Activated T-helper 17 cell treated with anti-CD3 and anti-CD28 coated beads, Interleukin-2, amount 50 U/mL, for 72 hours (primary cell): ENCODE measurements around the gene WBP1. TPM values are rescaled to one million over a fixed set of nuclear protein-coding genes. Genes with fewer than 3 reads are reported as not detected.
"Not testable (repeated sequence)": the region's sequence is repeated elsewhere in the genome, so short reads cannot be mapped to it uniquely, and the experiment has no call there.

Experiments
- ATAC-seq: fragments of 150-1000 bp; cut with Tn5 transposase; replicated peaks from 2 replicates; pipeline ENCODE4 v1.10.0; 2021; ENCODE audit warnings: mild to moderate bottlenecking, moderate library complexity
- H3K27ac Mint-ChIP-seq: one replicate; pipeline ENCODE4 v1.8.0; 2022; ENCODE audit warnings: mixed read lengths
- H3K27me3 Mint-ChIP-seq: one replicate; pipeline ENCODE4 v1.8.0; 2022; ENCODE audit warnings: mixed read lengths
- H3K36me3 Mint-ChIP-seq: one replicate; pipeline ENCODE4 v1.8.0; 2022; ENCODE audit warnings: low read depth, mild to moderate bottlenecking, mixed read lengths
- H3K4me1 Mint-ChIP-seq: one replicate; pipeline ENCODE4 v1.8.0; 2022; ENCODE audit warnings: mixed read lengths
- H3K4me3 Mint-ChIP-seq: one replicate; pipeline ENCODE4 v1.8.0; 2022; ENCODE audit warnings: mild to moderate bottlenecking, mixed read lengths
- H3K9me3 Mint-ChIP-seq: one replicate; pipeline ENCODE4 v1.8.0; 2022; ENCODE audit warnings: mixed read lengths
- total RNA-seq, 2 donors: library from RNA; stranded (reverse); gene quantifications; one replicate each; pipeline ENCODE4 v1.2.3, GENCODE V29; 2022

Gene WBP1
- 10 to 100 TPM; 34.1 to 48.5 TPM for total RNA-seq

- Mint-ChIP-seq H3K27ac (peak within 1 kb of the TSS; percentile 99), H3K9me3 (no peaks in the 10 kb centered on the region), H3K27me3 (no peaks in the 10 kb centered on the region), H3K4me3 (peak within 1 kb of the TSS; percentile 100), H3K4me1 (peaks cover 45% of the 10 kb centered on the region), H3K36me3 (peaks cover 63% of the 10 kb centered on the region)
- peak; percentile 89 for ATAC-seq
Observed at GRCh38 chr2:74458132-74458937, at the start of gene WBP1. Gene WBP1 (plus strand): TSS chr2:74458438. CDS start chr2:74458603, 165 bp downstream.

DNA sequence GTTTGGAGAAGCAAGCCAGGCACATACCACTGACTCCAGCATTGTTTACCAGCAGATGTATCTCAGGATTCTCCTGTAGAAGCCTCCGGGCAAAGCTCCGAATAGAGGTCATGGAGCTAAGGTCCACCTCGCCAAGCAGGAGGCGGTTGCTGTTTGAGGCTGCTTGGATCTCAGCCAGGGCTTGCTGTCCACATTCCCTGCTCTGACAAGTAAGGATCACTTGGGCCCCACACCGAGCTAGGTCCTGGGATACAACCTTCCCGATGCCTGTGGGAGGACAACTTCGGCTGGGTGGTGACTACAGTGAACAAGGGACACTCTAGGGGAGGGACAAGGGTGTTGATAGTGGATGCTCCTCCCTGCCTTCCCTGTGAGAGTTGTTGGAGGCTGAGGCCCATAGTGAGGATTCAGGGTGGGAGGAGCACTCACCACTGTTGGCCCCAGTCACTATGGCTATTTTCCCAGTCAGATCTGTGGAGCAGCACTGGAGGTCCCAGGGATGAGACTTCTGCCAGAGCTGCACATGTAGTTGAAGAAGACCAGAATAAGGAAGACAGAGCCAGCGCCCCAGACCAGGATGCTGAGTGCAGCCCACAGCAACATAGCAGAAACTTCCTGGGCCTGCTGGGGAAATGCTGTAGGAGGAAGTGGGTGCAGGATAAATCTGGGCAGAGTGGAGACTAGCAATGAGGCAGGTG, 45.1 kb upstream of the WBP1 start:
- H3K4me3 Mint-ChIP-seq, result no peak overlapping the region
- no peaks in the 10 kb centered on the region for H3K9me3 Mint-ChIP-seq
- H3K27me3 Mint-ChIP-seq, result peaks cover 14% of the 10 kb centered on the region
- H3K4me1 Mint-ChIP-seq, result peaks cover 4% of the 10 kb centered on the region
- H3K27ac Mint-ChIP-seq, result peak overlapping the region; percentile 2
- H3K36me3 Mint-ChIP-seq, result no peaks in the 10 kb centered on the region
- ATAC-seq, result no peak

- Mint-ChIP-seq H3K36me3 (no peaks in the 10 kb centered on the region), H3K27me3 (peaks cover 5% of the 10 kb centered on the region), H3K27ac (no peak overlapping the region), H3K4me3 (no peak overlapping the region), H3K9me3 (no peaks in the 10 kb centered on the region), H3K4me1 (peaks cover 4% of the 10 kb centered on the region)
- ATAC-seq, result no peak
Observed at GRCh38 chr2:74414441-74414840, 43.8 kb upstream of the WBP1 start.

- H3K27me3 Mint-ChIP-seq, result peaks cover 3% of the 10 kb centered on the region
- ATAC-seq, result peak; percentile 60
- H3K9me3 Mint-ChIP-seq, result no peaks in the 10 kb centered on the region
- H3K4me1 Mint-ChIP-seq, result peaks cover 5% of the 10 kb centered on the region
- no peak overlapping the region for H3K27ac Mint-ChIP-seq
- peak overlapping the region; percentile 56 for H3K4me3 Mint-ChIP-seq
- H3K36me3 Mint-ChIP-seq, result no peaks in the 10 kb centered on the region
Observed at GRCh38 chr2:74414881-74415761, 43.1 kb upstream of the WBP1 start.

DNA sequence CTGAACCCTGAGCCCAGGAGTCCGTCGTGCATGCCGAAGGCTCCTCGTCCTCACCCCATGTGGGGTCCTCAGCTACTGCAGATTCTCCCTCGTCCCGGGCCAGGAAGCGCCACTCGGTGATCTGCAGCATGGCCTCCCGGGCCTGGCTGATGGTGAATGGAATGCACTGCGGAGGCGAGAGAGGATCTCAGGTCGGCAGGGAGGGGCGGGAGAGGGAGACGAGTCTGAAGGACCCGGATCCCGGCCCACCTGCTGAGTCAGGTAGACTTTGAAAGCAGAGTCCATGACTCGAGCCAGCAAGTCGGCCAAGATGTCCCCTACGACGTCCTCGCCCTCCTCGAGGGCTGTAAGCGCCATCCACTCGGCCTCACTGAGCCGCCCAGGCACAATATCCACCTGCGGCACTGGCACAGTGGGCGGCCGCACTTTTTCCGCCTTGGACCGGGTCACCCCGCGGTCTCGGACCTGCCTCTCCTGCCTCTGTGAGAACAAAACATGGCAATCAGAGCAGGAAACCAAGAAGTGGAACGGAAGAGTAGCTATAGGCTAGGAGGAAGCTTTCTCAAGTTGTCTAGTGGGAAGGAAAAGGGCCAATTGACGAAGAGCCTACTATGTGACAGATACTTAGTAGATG, 42.4 kb upstream of the WBP1 start:
- peak; percentile 9 for ATAC-seq
- no peaks in the 10 kb centered on the region for H3K9me3 Mint-ChIP-seq
- H3K27ac Mint-ChIP-seq, result no peak overlapping the region
- H3K4me3 Mint-ChIP-seq, result peak overlapping the region; percentile 56
- peaks cover 11% of the 10 kb centered on the region for H3K4me1 Mint-ChIP-seq
- peaks cover 2% of the 10 kb centered on the region for H3K27me3 Mint-ChIP-seq
- no peaks in the 10 kb centered on the region for H3K36me3 Mint-ChIP-seq

DNA sequence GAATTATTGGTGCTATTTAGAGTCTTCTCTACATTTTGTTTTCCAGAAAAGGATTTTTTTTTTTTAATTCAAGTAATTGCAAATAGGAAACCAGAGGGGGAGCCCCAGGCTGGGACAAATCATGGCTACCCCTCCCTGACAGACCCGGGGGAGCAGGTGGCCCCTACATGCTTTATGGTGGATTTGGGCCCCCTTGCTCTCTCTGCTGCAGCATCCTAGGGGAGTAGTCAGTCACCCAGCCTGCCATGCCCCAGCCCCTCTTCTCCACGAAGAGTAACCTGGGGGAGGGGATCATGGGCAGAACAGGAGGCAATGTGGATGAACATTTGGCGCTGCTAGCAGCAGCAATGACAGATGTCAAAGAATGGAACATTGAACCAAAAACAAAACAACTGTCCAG, 41.5 kb upstream of the WBP1 start:
- H3K27me3 Mint-ChIP-seq, result no peaks in the 10 kb centered on the region
- H3K4me1 Mint-ChIP-seq, result peaks cover 16% of the 10 kb centered on the region
- H3K36me3 Mint-ChIP-seq, result peaks cover 3% of the 10 kb centered on the region
- no peaks in the 10 kb centered on the region for H3K9me3 Mint-ChIP-seq
- no peak for ATAC-seq
- H3K4me3 Mint-ChIP-seq, result no peak overlapping the region
- H3K27ac Mint-ChIP-seq, result no peak overlapping the region

- ATAC-seq, result no peak
- Mint-ChIP-seq H3K4me3 (no peak overlapping the region), H3K27me3 (no peaks in the 10 kb centered on the region), H3K4me1 (peaks cover 16% of the 10 kb centered on the region), H3K36me3 (peaks cover 7% of the 10 kb centered on the region), H3K27ac (no peak overlapping the region), H3K9me3 (no peaks in the 10 kb centered on the region)
Observed at GRCh38 chr2:74417197-74417596, 41.0 kb upstream of the WBP1 start.

DNA sequence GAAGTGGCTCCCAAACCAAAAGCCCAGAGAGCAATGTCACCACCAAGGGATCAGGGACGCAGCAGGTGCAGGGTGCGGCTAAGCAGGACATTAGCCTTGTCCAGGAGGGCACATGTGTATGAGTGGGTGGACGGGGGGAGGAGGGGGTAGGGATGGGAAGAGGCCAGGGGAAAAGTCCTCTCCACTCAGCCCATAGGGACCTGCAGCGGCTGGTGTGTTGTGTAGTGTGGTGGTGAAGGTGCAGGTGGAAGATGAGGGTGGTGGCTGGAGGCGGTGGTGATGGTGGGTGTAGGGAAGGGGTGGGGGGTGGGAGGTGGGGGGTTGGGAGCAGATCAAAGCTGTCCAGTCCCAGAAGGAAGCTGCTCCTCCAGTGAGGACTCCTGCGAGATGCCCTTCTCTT, 40.5 kb upstream of the WBP1 start:
- H3K4me1 Mint-ChIP-seq, result peaks cover 18% of the 10 kb centered on the region
- no peak overlapping the region for H3K4me3 Mint-ChIP-seq
- ATAC-seq, result no peak
- peaks cover 12% of the 10 kb centered on the region for H3K36me3 Mint-ChIP-seq
- H3K27me3 Mint-ChIP-seq, result no peaks in the 10 kb centered on the region
- H3K27ac Mint-ChIP-seq, result no peak overlapping the region
- H3K9me3 Mint-ChIP-seq, result no peaks in the 10 kb centered on the region

GRCh38 chr2:74418312-74418711, 39.9 kb upstream of the WBP1 start:
- H3K27ac Mint-ChIP-seq, result no peak overlapping the region
- ATAC-seq, result no peak
- no peaks in the 10 kb centered on the region for H3K9me3 Mint-ChIP-seq
- H3K27me3 Mint-ChIP-seq, result no peaks in the 10 kb centered on the region
- H3K4me3 Mint-ChIP-seq, result no peak overlapping the region
- H3K36me3 Mint-ChIP-seq, result peaks cover 18% of the 10 kb centered on the region
- peaks cover 22% of the 10 kb centered on the region for H3K4me1 Mint-ChIP-seq

- no peak overlapping the region for H3K4me3 Mint-ChIP-seq
- peaks cover 22% of the 10 kb centered on the region for H3K4me1 Mint-ChIP-seq
- no peak for ATAC-seq
Observed at GRCh38 chr2:74419345-74419744, 38.9 kb upstream of the WBP1 start.

DNA sequence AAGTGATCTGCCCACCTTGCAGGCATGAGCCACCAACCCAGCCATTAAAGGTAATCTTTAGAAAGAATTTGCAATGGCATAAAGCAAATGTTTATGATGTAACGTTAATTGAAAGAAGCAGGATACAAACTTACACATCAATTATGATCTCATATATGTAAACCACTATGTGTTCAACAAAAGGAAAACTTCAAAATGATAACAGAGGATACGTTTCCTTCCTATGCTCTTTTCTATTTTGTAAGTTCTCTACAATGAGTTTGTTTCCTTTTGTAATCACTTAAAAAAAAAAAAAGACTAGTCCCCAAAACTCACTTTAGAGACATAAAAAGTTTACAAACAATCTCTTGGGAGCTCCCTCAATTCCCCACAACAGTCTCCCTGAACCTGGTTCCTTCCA, 38.2 kb upstream of the WBP1 start:
- no peaks in the 10 kb centered on the region for H3K9me3 Mint-ChIP-seq
- peaks cover 35% of the 10 kb centered on the region for H3K36me3 Mint-ChIP-seq
- peak overlapping the region; percentile 98 for H3K27ac Mint-ChIP-seq
- no peak for ATAC-seq
- H3K27me3 Mint-ChIP-seq, result no peaks in the 10 kb centered on the region
- H3K4me3 Mint-ChIP-seq, result peak overlapping the region; percentile 97
- peaks cover 22% of the 10 kb centered on the region for H3K4me1 Mint-ChIP-seq

More at GRCh38 chr2:74419345-74419744, 38.9 kb upstream of the WBP1 start:
- H3K27ac Mint-ChIP-seq, result no peak overlapping the region
- H3K9me3 Mint-ChIP-seq, result no peaks in the 10 kb centered on the region
- peaks cover 28% of the 10 kb centered on the region for H3K36me3 Mint-ChIP-seq
- H3K27me3 Mint-ChIP-seq, result no peaks in the 10 kb centered on the region

- H3K9me3 Mint-ChIP-seq, H3K27me3 Mint-ChIP-seq, ATAC-seq: not testable (repeated sequence)
- H3K4me1 Mint-ChIP-seq, result peaks cover 22% of the 10 kb centered on the region
- H3K36me3 Mint-ChIP-seq, result peaks cover 41% of the 10 kb centered on the region
- H3K4me3 Mint-ChIP-seq, result peak overlapping the region; percentile 97
- H3K27ac Mint-ChIP-seq, result peak overlapping the region; percentile 98
Observed at GRCh38 chr2:74420443-74421103, 37.7 kb upstream of the WBP1 start.

DNA sequence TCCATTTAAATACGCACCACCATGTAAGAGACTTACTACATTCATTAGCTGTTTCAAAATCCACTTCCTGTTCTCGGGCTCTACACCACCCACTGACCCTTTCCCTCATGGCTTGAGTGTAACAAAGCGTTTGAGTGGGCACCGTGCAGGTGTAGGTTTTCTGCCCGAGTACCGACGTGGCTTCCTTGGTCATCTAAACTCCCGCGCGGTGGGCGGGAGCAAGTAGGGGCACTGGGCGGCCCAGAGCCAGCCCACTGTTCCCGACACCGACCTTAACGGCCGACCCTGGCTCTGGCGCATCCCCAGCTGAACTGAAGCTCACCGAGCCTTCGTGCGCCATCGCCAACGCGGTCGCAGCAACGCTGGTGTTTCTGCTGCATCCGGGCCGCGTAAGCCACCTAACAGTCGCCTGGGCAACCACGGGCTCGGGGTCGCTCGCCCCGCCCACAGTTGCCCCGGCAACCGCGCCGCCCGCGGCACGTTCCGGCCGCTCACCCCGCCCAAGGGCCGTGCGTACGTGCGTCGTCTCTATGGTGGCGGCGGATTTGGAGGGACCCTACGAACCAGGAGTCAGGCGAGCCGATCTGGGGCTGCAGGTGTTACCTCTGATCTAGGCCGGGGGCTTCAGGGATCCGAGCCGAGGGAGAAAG, 36.9 kb upstream of the WBP1 start, which contains the start of the genes C2orf81 and WDR54:
C2orf81 (minus strand) TSS at position 399 of the 650 bp plus-strand sequence; CDS start at position 340, 59 bp downstream.
WDR54 (plus strand) TSS at position 510 of the 650 bp plus-strand sequence. CDS start 424 bp downstream, outside the sequence.
- no peaks in the 10 kb centered on the region for H3K27me3 Mint-ChIP-seq
- ATAC-seq, result peak; percentile 96
- peaks cover 46% of the 10 kb centered on the region for H3K36me3 Mint-ChIP-seq
- H3K9me3 Mint-ChIP-seq, result no peaks in the 10 kb centered on the region
- H3K4me3 Mint-ChIP-seq, result peak within 1 kb of the TSS; percentile 97
- H3K27ac Mint-ChIP-seq, result peak within 1 kb of the TSS; percentile 98
- H3K4me1 Mint-ChIP-seq, result peaks cover 18% of the 10 kb centered on the region
